ENCODE results near the gene EXOC3.

The EXOC3 gene

DNA sequence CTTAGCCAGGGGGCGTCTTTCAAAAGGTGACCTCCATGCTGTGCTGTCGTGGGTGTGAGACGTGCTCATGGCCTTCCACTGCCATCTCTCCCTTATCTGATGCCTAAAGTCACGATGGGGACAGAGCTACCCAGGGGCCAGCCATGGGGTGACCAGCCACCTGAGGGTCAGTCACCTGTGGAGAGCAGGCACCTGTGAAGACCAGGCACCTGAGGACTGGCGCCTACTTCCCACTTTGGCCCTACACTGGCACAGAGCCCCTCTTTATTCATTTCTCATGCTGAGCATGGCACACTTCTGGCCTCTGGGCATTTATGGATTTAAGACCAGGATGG lies 6.4 kb upstream of the EXOC3 start:
- in situ Hi-C loops (cut with MboI; ENCODE audit: low sequenced_read_pairs) = loop anchor here (10.0 kb wide), 2 partner anchors 92 to 122 kb away; no protein-coding TSS in a partner anchor

DNA sequence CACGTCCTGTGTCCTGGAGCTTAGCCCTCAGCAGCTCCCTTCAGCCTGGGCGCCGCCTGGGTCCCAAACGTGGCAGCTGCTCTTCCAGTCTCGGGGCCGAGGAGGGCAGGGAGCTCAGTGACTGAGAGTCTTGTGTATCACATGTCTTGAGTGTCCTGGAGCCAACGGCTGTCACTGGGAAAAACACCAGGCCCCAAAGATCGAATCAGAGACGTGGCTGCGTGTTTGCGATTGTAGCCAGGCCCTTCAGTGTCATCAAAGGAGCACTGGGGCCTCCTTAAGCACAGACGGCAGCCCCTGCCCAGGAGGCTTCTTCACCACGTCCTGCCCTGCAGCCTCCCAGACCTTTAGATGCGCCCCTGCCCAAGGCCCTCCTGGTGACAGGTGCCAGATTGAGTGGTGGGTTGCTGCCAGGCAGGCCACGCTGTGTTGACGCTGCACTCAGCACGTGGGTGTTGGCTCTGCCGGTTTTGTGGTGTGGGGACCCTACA lies 5.7 kb upstream of the EXOC3 start:
- in situ Hi-C loops (cut with MboI; ENCODE audit: low sequenced_read_pairs) = loop anchor here (10.0 kb wide), 2 partner anchors 93 to 123 kb away; no protein-coding TSS in a partner anchor

DNA sequence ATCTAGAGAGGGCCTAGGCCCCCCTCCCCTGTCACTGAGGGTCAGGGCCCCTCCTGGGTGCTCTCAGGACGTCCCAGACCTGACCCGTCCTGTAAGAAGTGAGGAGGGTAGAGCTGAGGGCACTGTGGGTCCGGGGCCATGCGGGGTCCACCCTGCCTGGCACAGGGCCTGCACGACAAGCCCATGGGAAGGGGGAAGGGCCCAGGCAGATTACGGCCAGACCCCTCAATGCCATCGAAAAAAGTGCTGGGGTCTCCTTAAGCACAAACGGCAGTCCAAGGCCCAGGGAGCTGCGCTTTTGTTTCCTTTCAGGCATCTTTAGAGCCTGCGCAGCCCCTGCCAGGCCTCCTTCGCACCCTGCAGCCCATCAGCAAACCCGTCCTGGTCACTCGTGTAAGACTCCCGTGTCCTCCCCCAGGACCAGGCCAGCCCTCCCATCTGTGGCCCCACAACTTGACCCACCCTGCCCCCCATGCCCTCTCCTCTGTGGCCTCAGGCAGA lies 4.4 kb upstream of the EXOC3 start:
- in situ Hi-C loops (cut with MboI; ENCODE audit: low sequenced_read_pairs) = loop anchor here (10.0 kb wide), 2 partner anchors 94 to 124 kb away; no protein-coding TSS in a partner anchor

DNA sequence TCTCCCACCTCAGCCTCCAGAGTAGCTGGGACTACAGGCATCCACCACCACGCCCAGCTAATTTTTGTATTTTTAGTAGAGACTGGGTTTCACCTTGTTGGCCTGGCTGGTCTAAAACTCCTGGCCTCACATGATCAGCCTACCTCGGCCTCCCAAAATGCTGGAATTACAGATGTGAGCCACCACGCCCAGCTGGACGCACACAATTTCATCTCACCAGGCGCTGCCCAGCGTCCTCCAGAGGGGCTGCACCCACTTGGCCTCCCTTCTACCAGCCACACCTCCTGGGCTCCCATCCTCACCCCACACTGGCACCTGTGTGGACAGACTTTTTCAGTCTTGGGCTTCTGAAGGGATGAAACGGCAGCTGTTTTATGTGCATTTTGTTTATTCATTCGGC lies 3.8 kb upstream of the EXOC3 start:
- in situ Hi-C loops (cut with MboI; ENCODE audit: low sequenced_read_pairs) = loop anchor here (10.0 kb wide), 2 partner anchors 94 to 124 kb away; no protein-coding TSS in a partner anchor

DNA sequence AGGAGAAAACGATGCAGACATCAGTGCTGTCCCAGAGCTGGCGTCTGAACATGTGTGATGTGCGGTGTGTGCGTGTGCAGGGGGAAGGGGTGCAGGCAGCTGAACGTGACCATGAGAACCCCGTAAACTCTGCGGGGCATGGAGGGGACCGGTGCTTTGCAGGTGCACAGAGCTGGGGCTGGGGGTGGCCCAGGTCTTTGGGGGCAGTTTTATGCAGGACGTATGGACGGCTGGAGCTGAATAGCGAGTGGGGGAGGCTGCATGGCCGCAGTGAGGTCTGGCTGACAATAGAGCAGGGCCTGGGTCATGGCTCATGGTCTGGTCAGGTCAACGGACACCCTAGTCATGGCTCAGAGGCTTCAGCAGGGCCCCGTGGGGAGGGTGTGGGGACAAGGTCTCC lies 3.3 kb upstream of the EXOC3 start:
- in situ Hi-C loops (cut with MboI; ENCODE audit: low sequenced_read_pairs) = loop anchor here (10.0 kb wide), 2 partner anchors 95 to 125 kb away; no protein-coding TSS in a partner anchor

DNA sequence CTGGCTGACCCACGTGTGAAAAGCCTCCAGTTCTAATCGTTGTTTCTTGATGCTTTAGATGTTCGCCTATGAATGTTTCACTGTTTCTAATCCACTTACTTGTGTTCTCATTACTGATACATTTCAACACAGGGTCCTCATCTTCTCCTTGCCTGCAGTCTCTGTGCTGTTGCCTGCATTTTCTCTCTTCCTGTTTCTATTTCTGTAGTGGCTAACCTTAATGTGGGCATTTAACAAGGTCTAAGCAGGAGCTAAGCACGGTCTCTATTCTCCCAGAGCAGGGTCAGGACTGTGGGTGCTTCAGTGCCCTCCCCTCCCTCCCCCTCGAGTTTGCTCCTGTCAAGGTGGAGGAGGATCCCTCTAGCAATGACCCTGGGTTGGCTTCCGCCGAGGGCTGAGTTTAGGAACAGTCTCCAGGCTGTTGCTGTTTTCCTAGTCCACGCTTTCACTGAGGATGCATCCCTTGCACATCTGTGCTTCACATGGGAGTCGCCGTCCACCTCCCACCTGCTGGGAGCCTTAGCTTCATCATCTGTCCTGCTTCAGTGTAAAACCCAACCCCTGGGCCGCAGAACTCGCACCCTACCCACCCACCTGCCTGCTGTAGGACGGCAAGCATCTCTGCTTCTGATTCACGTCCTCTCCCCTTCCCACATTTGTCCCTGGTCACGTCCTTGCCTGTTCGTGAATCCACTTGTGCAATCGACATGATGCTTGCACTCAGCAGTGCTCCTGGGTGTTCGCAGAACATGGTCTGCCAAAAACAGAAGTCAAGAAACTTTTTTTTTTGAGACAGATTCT lies 2.4 kb upstream of the EXOC3 start:
- in situ Hi-C loops (cut with MboI; ENCODE audit: low sequenced_read_pairs) = no loop called here

DNA sequence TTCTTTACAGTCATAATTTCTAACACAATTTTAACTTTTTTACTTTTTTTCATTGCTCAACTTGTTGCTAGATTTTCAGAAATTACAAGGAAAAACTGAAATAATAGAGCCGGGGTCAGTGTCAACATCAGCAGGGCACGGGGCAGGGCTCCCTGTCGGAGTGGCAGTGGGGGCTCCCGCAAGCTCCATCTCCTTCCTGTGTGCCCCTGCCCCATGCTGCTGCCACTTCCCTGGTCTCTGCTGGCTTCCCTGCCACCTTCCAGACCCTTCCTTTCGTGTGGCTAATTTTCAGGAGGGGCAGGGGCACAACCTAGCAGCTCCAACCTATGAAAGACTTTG lies 1.0 kb upstream of the EXOC3 start:
- in situ Hi-C loops (cut with MboI; ENCODE audit: low sequenced_read_pairs) = no loop called here

DNA sequence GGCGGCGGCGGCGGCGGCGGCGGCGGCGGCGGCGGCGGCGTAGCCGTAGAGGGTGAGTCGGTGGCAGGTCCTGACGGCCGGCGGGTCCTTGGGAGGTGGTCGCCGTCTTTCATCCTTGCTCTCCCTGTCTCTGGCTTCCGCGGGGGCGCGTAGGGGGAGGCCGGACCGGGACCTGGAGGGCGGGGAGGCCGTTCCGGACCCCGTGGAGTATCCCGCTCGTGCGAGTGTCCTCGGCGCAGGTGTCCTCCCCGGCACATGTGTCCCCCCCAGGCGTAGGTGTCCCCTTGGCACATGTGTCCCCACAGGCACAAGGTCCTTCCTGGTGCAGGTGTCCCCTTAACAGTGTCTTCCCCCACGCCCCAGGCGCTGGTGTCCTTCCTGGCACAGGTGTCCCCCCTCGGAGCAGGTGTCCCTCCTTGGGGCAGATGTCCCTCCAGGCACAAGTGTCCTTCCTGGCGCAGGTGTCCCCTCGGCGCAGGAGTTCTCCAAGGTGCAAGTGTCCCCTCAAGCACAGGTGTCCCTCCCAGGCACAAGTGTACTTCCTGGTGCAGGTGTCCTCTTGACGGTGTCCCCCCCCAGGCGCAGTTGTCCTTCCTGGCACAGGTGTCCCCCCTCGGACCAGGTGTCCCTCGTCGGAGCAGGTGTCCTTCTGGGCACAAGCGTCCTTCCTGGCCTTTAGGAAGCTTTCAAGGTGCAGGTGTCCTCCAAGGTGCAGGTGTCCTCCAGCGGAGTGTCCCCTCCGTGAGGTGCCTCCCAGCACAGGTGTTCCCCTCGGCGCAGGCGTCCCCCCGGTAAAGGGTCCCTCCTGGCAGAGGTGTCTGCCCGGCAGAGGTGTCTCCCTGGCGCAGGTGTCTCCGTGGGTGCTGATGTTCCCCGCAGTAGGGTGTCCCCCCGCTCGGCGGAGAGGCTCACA lies 519 bp downstream of the EXOC3 start:
- in situ Hi-C loops (cut with MboI; ENCODE audit: low sequenced_read_pairs) = no loop called here

DNA sequence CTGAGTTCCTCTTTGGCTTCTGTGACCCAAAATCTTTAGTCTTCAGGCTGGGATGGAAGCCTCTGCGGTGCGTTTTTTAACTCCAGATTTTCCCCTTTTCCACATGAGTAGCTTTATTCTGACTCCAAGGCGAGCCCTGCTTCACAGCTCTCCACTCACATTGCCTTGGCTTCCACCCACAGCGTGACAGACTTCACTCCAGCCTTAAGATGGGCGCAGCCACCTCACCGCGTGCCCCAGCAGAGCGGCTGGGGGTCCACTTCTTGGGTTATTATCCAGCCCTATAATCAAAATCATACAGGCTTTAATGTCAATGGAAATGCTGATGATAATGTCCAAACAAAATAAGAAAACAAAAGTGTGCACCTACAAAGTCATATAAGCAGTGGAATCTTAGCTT lies 1.2 kb downstream of the EXOC3 start:
- in situ Hi-C loops (cut with MboI; ENCODE audit: low sequenced_read_pairs) = no loop called here

DNA sequence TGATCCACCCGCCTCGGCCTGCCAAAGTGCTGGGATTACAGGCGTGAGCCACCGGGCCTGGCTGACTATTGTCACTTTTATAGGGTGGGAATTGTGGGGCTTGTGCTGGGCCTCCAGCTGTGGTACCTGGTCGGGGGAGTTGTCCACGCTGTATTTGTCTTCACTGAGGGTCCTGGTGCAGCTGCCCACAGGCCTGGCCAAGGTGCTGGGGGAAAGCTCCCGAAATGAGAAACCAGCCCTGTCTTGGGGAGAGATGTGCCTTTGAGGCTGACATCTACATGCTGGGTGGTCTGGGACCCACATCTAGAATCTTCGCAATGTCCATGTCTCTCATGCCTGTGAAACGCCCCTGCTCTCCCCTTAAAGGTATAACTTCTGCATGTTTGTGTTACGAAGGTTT lies 2.6 kb downstream of the EXOC3 start:
- in situ Hi-C loops (cut with MboI; ENCODE audit: low sequenced_read_pairs) = no loop called here

DNA sequence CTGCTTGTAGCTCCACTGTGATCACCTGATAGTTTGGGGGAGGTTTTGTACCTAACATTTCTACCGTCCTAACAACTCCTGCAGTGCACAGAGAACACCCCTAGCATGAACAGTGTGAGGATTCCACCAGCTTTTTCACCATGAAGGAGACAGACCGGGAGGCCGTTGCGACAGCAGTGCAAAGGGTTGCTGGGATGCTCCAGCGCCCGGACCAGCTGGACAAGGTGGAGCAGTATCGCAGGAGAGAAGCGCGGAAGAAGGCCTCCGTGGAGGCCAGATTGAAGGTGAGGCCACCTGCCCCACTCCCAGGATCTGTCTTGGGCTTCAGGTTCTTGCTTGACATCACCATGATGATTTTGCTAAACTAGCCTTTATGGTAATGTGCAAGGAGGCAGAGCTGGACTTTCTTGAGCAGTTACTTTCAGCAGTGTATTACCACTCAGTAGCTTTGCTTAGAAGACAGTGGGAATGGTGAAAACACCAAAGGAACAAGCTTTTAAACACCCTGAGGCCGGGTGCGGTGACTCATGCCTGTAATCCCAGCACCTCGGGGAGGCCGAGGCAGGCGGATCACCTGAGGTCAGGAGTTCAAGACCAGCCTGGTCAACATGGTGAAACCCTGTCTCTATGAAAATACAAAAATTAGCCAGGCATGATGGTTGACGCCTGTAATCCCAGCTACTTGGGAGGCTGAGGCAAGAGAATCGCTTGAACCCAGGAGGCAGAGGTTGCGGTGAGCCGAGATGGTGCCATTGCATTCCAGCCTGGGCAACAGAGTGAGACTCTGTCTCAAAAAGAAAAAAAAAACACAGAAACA lies 3.3 kb downstream of the EXOC3 start:
- in situ Hi-C loops (cut with MboI; ENCODE audit: low sequenced_read_pairs) = no loop called here

DNA sequence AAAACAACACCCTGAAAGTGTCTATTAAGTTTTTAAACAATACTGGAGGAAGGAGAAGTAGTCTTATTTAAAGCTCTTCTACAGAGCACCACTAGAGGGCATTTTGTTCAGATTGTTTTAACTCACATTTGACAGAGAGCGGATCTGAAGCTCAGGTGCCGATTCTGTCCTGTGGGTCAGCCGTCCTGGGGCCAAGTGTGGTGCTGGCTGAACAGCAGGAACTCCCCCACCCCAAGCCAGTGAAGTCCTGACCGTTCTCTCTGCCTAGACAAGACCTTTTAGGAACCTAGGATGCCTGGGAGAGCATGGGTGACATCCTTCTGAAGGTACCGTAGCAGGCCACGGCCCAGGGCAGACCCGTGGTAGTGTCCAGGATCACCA lies 3.9 kb downstream of the EXOC3 start:
- in situ Hi-C loops (cut with MboI; ENCODE audit: low sequenced_read_pairs) = no loop called here

DNA sequence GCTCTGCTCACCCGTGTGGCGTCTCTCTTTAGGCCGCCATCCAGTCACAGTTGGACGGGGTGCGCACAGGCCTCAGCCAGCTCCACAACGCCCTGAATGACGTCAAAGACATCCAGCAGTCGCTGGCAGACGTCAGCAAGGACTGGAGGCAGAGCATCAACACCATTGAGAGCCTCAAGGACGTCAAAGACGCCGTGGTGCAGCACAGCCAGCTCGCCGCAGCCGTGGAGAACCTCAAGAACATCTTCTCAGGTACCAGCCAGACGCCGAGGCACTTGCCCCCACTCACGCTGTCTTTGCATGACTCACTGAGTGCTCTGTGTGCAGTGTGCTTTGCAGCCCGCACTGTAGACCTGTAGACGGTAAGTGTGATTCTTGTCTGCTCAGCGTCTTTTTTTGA lies 4.5 kb downstream of the EXOC3 start:
- in situ Hi-C loops (cut with MboI; ENCODE audit: low sequenced_read_pairs) = no loop called here

DNA sequence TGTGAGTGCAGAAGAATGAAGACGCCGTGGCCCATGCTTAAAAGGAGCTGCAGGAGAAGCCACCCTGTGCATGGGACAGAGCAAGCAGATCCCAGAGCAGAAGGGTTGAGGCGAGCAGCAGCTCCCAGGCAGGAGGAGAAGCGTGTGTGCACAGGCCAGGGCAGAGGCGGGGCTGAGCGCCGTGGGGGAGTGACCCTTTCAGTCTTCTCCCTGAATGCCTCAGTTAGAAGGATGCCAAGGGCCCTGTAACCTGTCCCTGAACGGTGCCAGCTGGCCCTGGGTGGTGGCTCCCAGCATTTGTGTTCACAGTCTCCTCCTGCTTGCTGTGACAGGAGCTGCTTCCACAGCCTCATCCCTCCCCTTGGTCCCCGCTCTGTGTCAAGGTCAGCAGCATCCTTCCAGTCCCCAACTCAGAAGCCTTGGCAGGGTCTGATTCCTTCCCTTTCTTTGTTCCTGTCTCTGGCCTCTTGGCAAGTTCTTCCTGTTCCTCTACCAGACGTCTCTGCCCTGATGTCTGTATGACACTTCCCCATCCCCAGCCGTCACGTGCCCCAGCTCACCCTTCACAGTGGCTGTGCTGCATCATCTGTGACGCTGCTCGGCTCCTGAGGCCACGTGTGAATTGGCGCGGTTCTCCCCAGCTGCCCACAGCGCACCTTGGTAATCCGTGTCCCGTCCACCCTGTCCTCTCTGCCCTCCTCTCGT lies 5.2 kb downstream of the EXOC3 start:
- in situ Hi-C loops (cut with MboI; ENCODE audit: low sequenced_read_pairs) = no loop called here

DNA sequence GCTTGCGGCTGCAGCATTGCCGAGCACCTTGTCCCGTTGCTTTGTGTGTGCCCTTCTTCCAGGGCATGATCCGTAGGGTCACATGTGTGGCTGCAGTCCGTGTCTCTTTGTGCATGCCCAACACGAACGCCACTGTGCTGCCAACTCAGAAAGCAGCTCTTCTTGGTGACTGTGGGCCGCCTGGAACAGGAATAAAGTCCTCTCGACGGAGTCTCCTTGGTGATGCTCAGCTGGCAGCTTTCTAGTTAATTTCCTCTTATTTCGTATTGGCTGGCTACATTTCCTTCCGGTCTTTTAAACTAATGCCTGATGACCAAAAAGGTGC lies 5.8 kb downstream of the EXOC3 start:
- in situ Hi-C loops (cut with MboI; ENCODE audit: low sequenced_read_pairs) = no loop called here

DNA sequence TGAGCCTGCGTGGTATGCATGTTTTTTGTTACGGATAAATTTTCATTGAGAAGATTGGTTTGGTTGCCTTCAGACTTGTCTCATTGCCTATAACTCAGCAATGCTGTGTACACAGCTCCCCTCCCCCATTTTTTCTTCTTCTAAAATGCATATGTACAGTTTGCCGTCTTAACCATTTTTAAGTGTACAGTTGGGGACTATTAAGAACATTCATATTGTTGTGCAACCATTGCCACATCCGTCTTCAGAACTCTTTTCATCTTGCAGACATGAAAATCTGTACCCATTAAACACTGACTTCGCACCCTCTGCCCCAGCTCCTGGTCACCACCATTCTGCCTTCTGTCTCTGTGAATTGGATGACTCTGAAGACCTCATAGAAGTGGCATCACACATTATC lies 6.2 kb downstream of the EXOC3 start:
- in situ Hi-C loops (cut with MboI; ENCODE audit: low sequenced_read_pairs) = no loop called here

DNA sequence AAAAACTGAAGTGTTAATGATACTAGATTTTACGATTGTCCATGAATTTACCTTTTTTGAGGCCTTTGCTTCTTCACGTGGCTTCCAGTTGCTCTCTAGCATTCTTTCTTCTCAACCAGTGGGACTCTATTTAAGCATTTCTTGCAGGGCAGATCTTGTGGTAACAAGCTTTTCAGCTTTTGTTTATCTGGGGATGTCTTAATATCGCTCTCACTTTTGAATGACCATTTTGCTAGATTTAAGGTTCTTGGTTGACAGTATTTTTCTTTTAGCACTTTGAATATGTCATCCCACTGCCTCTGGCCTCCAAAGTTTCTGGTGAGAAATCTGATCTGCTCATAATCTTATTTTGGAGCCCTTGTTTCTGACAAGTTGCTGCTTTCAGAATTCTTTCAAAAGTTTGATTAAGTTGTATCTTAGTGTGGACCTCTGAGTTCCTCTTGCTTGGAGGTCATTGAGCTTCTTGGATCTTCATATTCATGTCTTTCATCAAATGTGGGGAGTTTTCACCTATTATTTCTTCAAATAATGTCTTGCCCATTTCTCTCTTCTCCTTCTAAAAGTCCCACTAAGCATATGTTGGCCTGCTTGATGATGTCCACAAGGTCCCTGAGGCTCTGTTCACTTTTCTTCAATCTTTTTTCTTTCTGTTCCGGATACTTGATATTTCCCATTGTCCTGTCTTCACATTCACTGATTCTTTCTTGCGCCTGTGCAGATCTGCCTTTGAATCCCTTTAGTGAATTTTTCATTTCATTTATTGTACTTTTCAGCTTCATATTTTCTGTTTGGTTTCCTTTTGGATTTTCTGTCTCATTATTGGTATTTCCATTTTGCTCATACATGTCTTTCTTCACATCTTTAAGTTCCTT lies 8.8 kb downstream of the EXOC3 start:
- in situ Hi-C loops (cut with MboI; ENCODE audit: low sequenced_read_pairs) = no loop called here

DNA sequence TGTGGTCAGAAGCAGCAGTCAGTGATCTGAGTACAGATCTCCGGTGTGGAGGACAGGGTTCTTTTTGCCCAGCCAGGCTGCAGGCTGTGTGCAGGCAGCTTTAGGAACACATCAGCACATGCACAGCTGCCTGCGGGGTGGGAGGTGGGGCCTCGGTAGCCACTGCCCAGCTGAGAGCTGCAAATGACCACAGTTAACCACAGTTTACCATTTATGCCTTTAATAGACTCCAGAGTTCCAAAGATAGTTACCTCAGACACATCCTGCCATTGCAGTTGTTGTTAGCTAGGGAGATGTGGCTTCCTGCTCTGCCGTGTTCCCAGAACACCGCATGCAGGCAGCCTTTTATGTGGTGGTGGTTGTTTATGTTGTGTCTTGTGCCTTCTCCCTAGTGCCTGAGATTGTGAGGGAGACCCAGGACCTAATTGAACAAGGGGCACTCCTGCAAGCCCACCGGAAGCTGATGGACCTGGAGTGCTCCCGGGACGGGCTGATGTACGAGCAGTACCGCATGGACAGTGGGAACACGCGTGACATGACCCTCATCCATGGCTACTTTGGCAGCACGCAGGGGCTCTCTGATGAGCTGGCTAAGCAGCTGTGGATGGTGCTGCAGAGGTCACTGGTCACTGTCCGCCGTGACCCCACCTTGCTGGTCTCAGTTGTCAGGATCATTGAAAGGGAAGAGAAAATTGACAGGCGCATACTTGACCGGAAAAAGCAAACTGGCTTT lies 10.2 kb downstream of the EXOC3 start:
- in situ Hi-C loops (cut with MboI; ENCODE audit: low sequenced_read_pairs) = no loop called here

All from HL-60/S4 treated with phorbol 12-myristate 13-acetate at 8.2 ng/mL for 4 days and 3 days (cell line).